Esophagus muscularis mucosa (tissue), 4 donors: ENCODE data around the gene WASF3. TPM values are rescaled to one million over a fixed set of nuclear protein-coding genes. Genes with fewer than 3 reads are reported as not detected.

Source experiments
- DNase-seq: peaks from one replicate; pipeline ENCODE4 v3.0.0-alpha.2; 2017; ENCODE audit errors: extremely low spot score
- H3K27ac ChIP-seq, 4 donors: fragments of 200-600 bp; sonication (generic); replicated peaks in 1 of 4; 1 replicate in 3 of 4; 2 replicates in 1 of 4; pipeline ENCODE4 v1.5.1; 2016 to 2019; ENCODE audit warnings: mild to moderate bottlenecking in 1 of 4
- H3K27me3 ChIP-seq, 4 donors: fragments of 200-600 bp; sonication (generic); one replicate each; pipeline versions ENCODE4 v1.5.1 to v1.6.0; 2016 to 2019
- H3K36me3 ChIP-seq, 4 donors: fragments of 200-600 bp; sonication (generic); one replicate each; pipeline ENCODE4 v1.5.1; 2016 to 2019
- H3K4me1 ChIP-seq, 4 donors: fragments of 200-600 bp; sonication (generic); one replicate each; pipeline ENCODE4 v1.5.1; 2016 to 2019
- H3K4me3 ChIP-seq, 4 donors: fragments of 200-600 bp; sonication (generic); 1 replicate in 2 of 4; 2 replicates in 2 of 4; pipeline ENCODE4 v1.5.1; 2016 to 2019; ENCODE audit warnings: mild to moderate bottlenecking in 4 of 4, moderate library complexity in 1 of 4
- H3K9me3 ChIP-seq, 4 donors: fragments of 200-600 bp; sonication (generic); 1 replicate in 3 of 4; 2 replicates in 1 of 4; pipeline ENCODE4 v1.5.1; 2016 to 2019
- EP300 ChIP-seq: sonication (generic); formaldehyde crosslinking; IDR thresholded peaks from one replicate; pipeline ENCODE4 v1.6.1; 2017; ENCODE audit warnings: antibody characterized with exemption
- POLR2A ChIP-seq: fragments of 450-650 bp; IDR thresholded peaks from one replicate; pipeline ENCODE4 v1.6.1; 2017; ENCODE audit warnings: antibody characterized with exemption, moderate library complexity, mild to moderate bottlenecking, low read depth
- POLR2AphosphoS5 ChIP-seq, 2 donors: sonication (generic); formaldehyde crosslinking; IDR thresholded peaks; one replicate each; pipeline ENCODE4 v1.6.1; 2017; ENCODE audit warnings: antibody characterized with exemption in 2 of 2
- WGBS: methylation state at CpG from one replicate; pipeline ENCODE4 v1.1.5; 2018; 5-methylcytosine and 5-hydroxymethylcytosine counted together
- intact Hi-C: fragments of 100-400 bp; cut with DNase I; formaldehyde crosslinking; loops from one replicate; pipeline ENCODE4 v1.15.1; 2023
- total RNA-seq, 4 donors: library from RNA; depleted of rRNA; stranded (reverse); fragments of >200 nt; gene quantifications; one replicate each; pipeline versions ENCODE4 v1.1.0 to v1.2.1, GENCODE V29; 2016
- TF ChIP-seq, protein P1 (sequence below), 3 experiments: fragments of 200-600 bp in 2 of 3; fragments of 450-650 bp in 1 of 3; sonication (generic) in 2 of 3; IDR thresholded peaks; one replicate each; pipeline ENCODE4 v1.5.1; 2017 to 2019; ENCODE audit warnings: antibody characterized with exemption in 3 of 3, mild to moderate bottlenecking in 2 of 3, moderate library complexity in 1 of 3

Gene WASF3
- total RNA-seq, 4 donors from 2014 or later: 16.6 to 19.9 (median 18.4) TPM

DNA sequence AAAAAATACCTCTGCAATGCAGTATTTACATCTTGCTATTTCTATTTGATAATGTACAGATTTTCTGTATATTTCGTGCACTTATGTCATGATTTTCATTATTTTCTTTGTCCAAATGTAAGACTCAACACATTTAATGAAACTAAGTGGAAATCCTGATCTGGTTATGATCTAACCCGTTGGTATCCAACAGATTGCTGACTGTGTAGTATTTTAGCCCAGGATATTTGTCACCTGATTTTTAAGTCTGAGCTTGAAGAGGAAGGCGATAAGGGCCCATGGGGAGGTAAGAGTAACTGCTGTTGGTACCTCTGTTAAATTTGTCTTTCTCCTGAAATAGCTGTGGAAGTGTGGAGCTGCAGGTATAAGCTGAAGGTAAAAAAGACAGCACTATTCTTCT lies 45.3 kb downstream of the WASF3 start:
- no peak overlapping the region for H3K4me3 ChIP-seq
- no peaks in the 10 kb centered on the region for H3K9me3 ChIP-seq
- 89% methylated on average over 3 of the region's 3 CpGs for WGBS
- intact Hi-C loops: no loop called here
- H3K27me3 ChIP-seq: no peaks in the 10 kb centered on the region
- H3K27ac ChIP-seq: no peak overlapping the region
- no peaks in the 10 kb centered on the region for H3K36me3 ChIP-seq
- peaks cover 5 to 60% (median 54%) of the 10 kb centered on the region in 4 donors for H3K4me1 ChIP-seq
- TF ChIP-seq, protein P1, sequence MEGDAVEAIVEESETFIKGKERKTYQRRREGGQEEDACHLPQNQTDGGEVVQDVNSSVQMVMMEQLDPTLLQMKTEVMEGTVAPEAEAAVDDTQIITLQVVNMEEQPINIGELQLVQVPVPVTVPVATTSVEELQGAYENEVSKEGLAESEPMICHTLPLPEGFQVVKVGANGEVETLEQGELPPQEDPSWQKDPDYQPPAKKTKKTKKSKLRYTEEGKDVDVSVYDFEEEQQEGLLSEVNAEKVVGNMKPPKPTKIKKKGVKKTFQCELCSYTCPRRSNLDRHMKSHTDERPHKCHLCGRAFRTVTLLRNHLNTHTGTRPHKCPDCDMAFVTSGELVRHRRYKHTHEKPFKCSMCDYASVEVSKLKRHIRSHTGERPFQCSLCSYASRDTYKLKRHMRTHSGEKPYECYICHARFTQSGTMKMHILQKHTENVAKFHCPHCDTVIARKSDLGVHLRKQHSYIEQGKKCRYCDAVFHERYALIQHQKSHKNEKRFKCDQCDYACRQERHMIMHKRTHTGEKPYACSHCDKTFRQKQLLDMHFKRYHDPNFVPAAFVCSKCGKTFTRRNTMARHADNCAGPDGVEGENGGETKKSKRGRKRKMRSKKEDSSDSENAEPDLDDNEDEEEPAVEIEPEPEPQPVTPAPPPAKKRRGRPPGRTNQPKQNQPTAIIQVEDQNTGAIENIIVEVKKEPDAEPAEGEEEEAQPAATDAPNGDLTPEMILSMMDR (IDR thresholded peaks at IDR 0.05): no peak
- TF ChIP-seq POLR2A: no peak
- TF ChIP-seq POLR2AphosphoS5 (IDR thresholded peaks at IDR 0.05): no peak
- TF ChIP-seq EP300: no peak
- DNase-seq: no peak

DNA sequence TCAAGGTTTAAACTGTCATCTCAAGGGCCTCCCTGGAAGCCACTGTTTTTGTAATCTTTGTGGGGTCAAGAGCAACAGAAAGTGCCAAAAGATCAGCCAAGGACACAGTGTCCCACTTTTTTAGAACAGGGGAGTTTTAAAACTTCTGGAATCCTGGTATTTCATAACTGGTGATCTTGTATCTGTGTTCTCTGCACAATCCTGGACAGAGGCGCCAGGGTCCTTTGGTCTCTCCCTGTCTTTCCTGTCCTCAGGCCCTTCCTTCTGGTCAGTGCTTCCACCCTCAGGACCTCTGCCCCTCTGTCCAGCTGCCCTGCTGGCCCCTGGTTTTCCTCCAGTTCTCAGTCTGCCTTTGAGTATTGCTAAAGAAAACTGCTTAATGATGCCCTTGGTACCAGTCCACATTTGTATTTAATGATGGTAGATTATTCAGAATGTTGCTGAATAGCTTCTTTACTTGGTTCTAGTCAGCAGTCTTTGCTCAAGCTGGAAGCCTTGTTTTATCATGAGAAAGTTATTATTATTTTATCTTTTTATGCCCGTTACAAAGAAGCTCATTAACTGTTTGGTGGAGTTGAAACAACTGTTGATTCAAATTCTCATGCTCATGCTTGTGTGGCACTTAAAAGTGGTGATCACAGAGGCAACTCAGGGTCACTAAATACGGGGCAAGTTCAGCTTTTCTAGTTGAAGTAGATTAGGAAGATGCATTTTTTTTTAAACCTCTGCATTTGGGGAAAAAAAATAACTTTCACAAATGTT lies 47.5 kb downstream of the WASF3 start:
- H3K4me1 ChIP-seq: peaks cover 5 to 46% (median 45%) of the 10 kb centered on the region in 4 donors
- WGBS: 71% methylated on average over 3 of the region's 3 CpGs
- intact Hi-C loops: no loop called here
- no peaks in the 10 kb centered on the region for H3K36me3 ChIP-seq
- H3K9me3 ChIP-seq: no peaks in the 10 kb centered on the region
- H3K27me3 ChIP-seq: no peaks in the 10 kb centered on the region
- H3K27ac ChIP-seq: peak overlapping the region; percentile 41 to 56 (median 42)
- no peak overlapping the region for H3K4me3 ChIP-seq
- DNase-seq: no peak
- TF ChIP-seq POLR2AphosphoS5 (IDR thresholded peaks at IDR 0.05): peak in 1 of 2 donors; percentile 66
- TF ChIP-seq, protein P1 (IDR thresholded peaks at IDR 0.05): no peak

DNA sequence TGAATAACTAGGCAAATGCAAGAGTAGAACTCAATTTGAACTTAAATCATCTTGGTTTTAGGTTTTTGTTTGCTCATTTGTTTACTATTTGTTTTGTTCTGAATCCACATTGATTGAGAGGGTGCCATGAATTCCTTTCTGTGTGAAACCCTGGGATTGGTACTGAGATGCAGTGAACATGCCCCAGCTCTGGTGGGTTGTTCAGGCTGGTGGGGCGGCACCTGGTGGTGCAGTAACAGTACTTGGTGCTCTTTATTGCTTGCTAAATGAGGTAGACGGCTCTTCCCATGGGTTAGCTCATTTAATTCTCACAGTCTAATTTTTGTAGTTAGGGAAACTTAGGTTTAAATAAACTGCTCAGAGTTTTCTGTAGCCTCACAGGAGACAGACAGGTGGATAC lies 48.4 kb downstream of the WASF3 start:
- Histone ChIP-seq H3K27ac (peak overlapping the region in 1 of 4 donors; percentile 41), H3K27me3 (no peaks in the 10 kb centered on the region), H3K9me3 (no peaks in the 10 kb centered on the region), H3K4me3 (no peak overlapping the region), H3K4me1 (peaks cover 5 to 37% (median 36%) of the 10 kb centered on the region in 4 donors), H3K36me3 (no peaks in the 10 kb centered on the region)
- 84% methylated on average over 2 of the region's 2 CpGs for whole genome bisulfite sequencing
- DNase-seq: no peak
- no peak for TF ChIP-seq EP300
- TF ChIP-seq POLR2AphosphoS5 (IDR thresholded peaks at IDR 0.05): no peak
- TF ChIP-seq POLR2A: no peak
- TF ChIP-seq, protein P1 (IDR thresholded peaks at IDR 0.05): no peak
- intact Hi-C loops: no loop called here

DNA sequence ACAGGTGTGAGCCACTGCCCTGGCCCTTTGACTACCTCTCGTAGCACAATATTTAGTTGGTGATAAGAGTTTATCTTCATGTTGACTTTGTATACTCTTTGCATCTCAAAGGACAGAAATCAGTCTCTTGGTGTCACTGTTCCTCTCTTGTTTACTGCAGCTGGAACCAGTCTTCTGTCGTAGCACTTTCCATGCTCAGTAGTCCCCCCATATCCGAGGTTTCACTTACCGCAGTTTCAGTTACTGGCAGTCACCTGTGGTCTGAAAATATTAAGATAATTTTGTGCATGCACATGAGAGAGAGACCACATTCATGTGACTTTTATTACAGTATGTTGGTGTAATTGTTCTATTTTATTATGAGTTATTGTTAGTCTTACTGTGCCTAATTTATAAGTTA lies 49.1 kb downstream of the WASF3 start:
- peaks cover 5 to 30% (median 28%) of the 10 kb centered on the region in 4 donors for H3K4me1 ChIP-seq
- H3K27ac ChIP-seq: no peak overlapping the region
- intact Hi-C loops: no loop called here
- no peak for DNase-seq
- H3K27me3 ChIP-seq: no peaks in the 10 kb centered on the region
- H3K36me3 ChIP-seq: no peaks in the 10 kb centered on the region
- 70% methylated on average over 4 of the region's 4 CpGs for WGBS
- no peaks in the 10 kb centered on the region for H3K9me3 ChIP-seq
- H3K4me3 ChIP-seq: no peak overlapping the region
- TF ChIP-seq EP300 (no peak), POLR2A (no peak), POLR2AphosphoS5 (IDR thresholded peaks at IDR 0.05) (no peak)
- TF ChIP-seq, protein P1 (IDR thresholded peaks at IDR 0.05): no peak

DNA sequence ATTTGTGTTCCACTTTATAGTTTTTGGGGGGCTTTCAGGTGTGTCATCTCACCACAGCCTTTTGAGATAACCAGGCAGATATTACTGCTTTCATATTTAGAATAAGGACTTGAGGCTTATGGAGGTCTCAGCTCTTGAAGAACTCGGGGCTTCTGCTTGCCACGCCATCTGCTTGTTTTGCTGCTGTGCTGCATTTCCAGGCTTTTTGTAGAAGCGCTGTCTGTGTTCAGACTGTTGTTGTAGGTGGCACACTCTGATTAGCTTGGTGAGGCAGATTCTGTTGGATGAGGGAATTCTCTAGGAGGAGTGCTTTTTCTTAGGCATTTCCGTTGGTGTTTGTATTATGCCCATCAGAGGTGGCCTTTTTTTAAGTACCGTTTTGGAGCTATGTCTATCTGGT lies 57.2 kb downstream of the WASF3 start:
- Histone ChIP-seq H3K9me3 (no peaks in the 10 kb centered on the region), H3K27me3 (no peaks in the 10 kb centered on the region), H3K27ac (no peak overlapping the region), H3K4me1 (no peaks in the 10 kb centered on the region), H3K4me3 (no peak overlapping the region), H3K36me3 (no peaks in the 10 kb centered on the region)
- intact Hi-C loops: no loop called here
- no peak for TF ChIP-seq EP300
- TF ChIP-seq, protein P1 (IDR thresholded peaks at IDR 0.05): no peak
- no peak for TF ChIP-seq POLR2AphosphoS5 (IDR thresholded peaks at IDR 0.05)
- TF ChIP-seq POLR2A: no peak
- DNase-seq: no peak
- 85% methylated on average over 5 of the region's 5 CpGs for WGBS
